HepG2 (cell line): ENCODE measurements around the gene ZNF112. TPM values are rescaled to one million over a fixed set of nuclear protein-coding genes. Genes with fewer than 3 reads are reported as not detected.

Experiments
- ATAC-seq: fragments of 200-7000 bp; cut with Tn5 transposase; 3 replicates; pipeline ENCODE4 v1.9.1; 2020; ENCODE audit warnings: mild to moderate bottlenecking, moderate library complexity
- BruUV-seq: library from RNA; stranded (reverse); fragments of 400-500 nt; replicated peaks from 2 replicates; lab custom pipeline; 2021; lab: Mats Ljungman, UMichigan
- CTCF ChIA-PET: fragments of 300-600 bp; formaldehyde crosslinking; extraction: SDS; loops from one replicate; lab custom pipeline; 2021; ENCODE audit warnings: low total read pairs, inconsistent platforms, low intra/inter-chr PET ratio; lab: Yijun Ruan, JAX
- POLR2A ChIA-PET: fragments of 350-600 bp; sonication (Branson Sonifier 250); formaldehyde crosslinking; loops from one replicate; lab custom pipeline; 2020; ENCODE audit warnings: antibody characterized with exemption, inconsistent platforms; lab: Yijun Ruan, JAX
- DNase-seq: peaks from one replicate; pipeline ENCODE4 v3.0.0-alpha.2; 2015; ENCODE audit warnings: low spot score
- FAIRE-seq: peaks from 3 replicates; lab custom pipeline; 2011; peaks lifted over from hg19 to GRCh38; lab: Jason Lieb, UNC
- H2AFZ ChIP-seq: one replicate; pipeline ENCODE4 v1.6.1; 2011; ENCODE audit warnings: low read length, inconsistent platforms
- H3K27ac ChIP-seq: fragments of 300-600 bp; 3 replicates; pipeline ENCODE4 v1.8.0; 2011; ENCODE audit warnings: mixed run types, mild to moderate bottlenecking, mixed read lengths, low read length, inconsistent platforms; ENCODE audit not compliant: insufficient read depth; ENCODE audit errors: extremely low read length
- H3K27me3 ChIP-seq, 2 experiments: fragments of 200-600 bp in 1 of 2; 2 replicates in 1 of 2; 3 replicates in 1 of 2; pipeline versions ENCODE4 v1.6.0 to v1.8.0; 2011; ENCODE audit warnings: low read length in 2 of 2, mild to moderate bottlenecking in 2 of 2, moderate library complexity in 2 of 2, inconsistent platforms in 1 of 2; ENCODE audit not compliant: insufficient read depth in 2 of 2, control insufficient read depth in 1 of 2
- H3K36me3 ChIP-seq, 2 experiments: fragments of 200-600 bp in 1 of 2; replicated peaks in 1 of 2; 2 replicates in 1 of 2; 3 replicates in 1 of 2; pipeline versions ENCODE4 v1.5.1 to v1.8.0; 2011; ENCODE audit warnings: low read length in 2 of 2, inconsistent platforms in 1 of 2; ENCODE audit not compliant: insufficient read depth in 2 of 2, control insufficient read depth in 1 of 2
- H3K4me1 ChIP-seq: 2 replicates; pipeline ENCODE4 v1.5.1; 2012; ENCODE audit warnings: low read length, inconsistent platforms; ENCODE audit not compliant: insufficient read depth
- H3K4me2 ChIP-seq: 2 replicates; pipeline ENCODE4 v1.6.0; 2011; ENCODE audit warnings: low read depth, low read length, inconsistent platforms
- H3K4me3 ChIP-seq, 3 experiments: fragments of 200-600 bp in 1 of 3; sonication (generic), shearing (Covaris generic) in 1 of 3; replicated peaks in 1 of 3; 2 replicates each; pipeline ENCODE4 v1.5.1; 2011 to 2016; ENCODE audit warnings: low read length in 3 of 3, inconsistent platforms in 2 of 3, low read depth in 2 of 3, mild to moderate bottlenecking in 2 of 3, control low read depth in 1 of 3, mixed read lengths in 1 of 3; ENCODE audit not compliant: insufficient read depth in 1 of 3
- H3K79me2 ChIP-seq: one replicate; pipeline ENCODE4 v1.6.1; 2011; ENCODE audit warnings: low read length, inconsistent platforms; ENCODE audit not compliant: insufficient read depth
- H3K9ac ChIP-seq: 2 replicates; pipeline ENCODE4 v1.6.0; 2011; ENCODE audit warnings: mild to moderate bottlenecking, low read depth, low read length, inconsistent platforms; ENCODE audit not compliant: insufficient read depth
- H3K9me3 ChIP-seq: 2 replicates; pipeline ENCODE4 v1.5.1; 2012; ENCODE audit warnings: mild to moderate bottlenecking, low read length
- H4K20me1 ChIP-seq: 2 replicates; pipeline ENCODE4 v1.6.0; 2011; ENCODE audit warnings: inconsistent platforms, mild to moderate bottlenecking, low read length, moderate library complexity; ENCODE audit not compliant: insufficient read depth
- DNMT1 ChIP-seq: sonication (generic); formaldehyde crosslinking; IDR thresholded peaks from 2 replicates; pipeline ENCODE4 v1.5.1; 2020; ENCODE audit warnings: mild to moderate bottlenecking, missing genetic modification reagents
- GATAD2A ChIP-seq: IDR thresholded peaks from 2 replicates; pipeline ENCODE4 v1.6.1; 2016
- HDAC2 ChIP-seq: sonication (generic); formaldehyde crosslinking; IDR thresholded peaks from 2 replicates; pipeline ENCODE4 v1.4.0; 2020; ENCODE audit warnings: missing genetic modification reagents
- HMGA1 ChIP-seq: sonication (generic); formaldehyde crosslinking; conservative IDR thresholded peaks from 2 replicates; pipeline ENCODE4 v1.4.0; 2020; ENCODE audit warnings: missing genetic modification reagents
- IKZF4 ChIP-seq: sonication (generic); formaldehyde crosslinking; IDR thresholded peaks from 2 replicates; pipeline ENCODE4 v1.5.1; 2020; ENCODE audit warnings: borderline replicate concordance, mild to moderate bottlenecking, low read depth, missing genetic modification reagents; ENCODE audit errors: not compliant biosample characterization
- IRX3 ChIP-seq: sonication (generic); formaldehyde crosslinking; IDR thresholded peaks from 2 replicates; pipeline ENCODE4 v1.8.1; 2023; ENCODE audit warnings: mild to moderate bottlenecking, low read depth, missing genetic modification reagents, borderline replicate concordance
- RBFOX2 ChIP-seq: fragments of 200-400 bp; formaldehyde crosslinking; IDR thresholded peaks from 2 replicates; pipeline ENCODE4 v1.6.1; 2017; ENCODE audit warnings: low read depth, mild to moderate bottlenecking, low read length
- SP5 ChIP-seq: IDR thresholded peaks from 2 replicates; pipeline ENCODE4 v1.6.1; 2016; ENCODE audit warnings: low read depth, borderline replicate concordance
- TCF12 ChIP-seq, 2 experiments: fragments of 450-650 bp in 1 of 2; sonication (generic) in 1 of 2; formaldehyde crosslinking in 1 of 2; IDR thresholded peaks; 2 replicates each; pipeline versions ENCODE4 v1.6.1 to v1.8.0; 2017 to 2022; ENCODE audit warnings: antibody characterized with exemption in 1 of 2, mild to moderate bottlenecking in 1 of 2, missing genetic modification reagents in 1 of 2, moderate library complexity in 1 of 2
- ZFY ChIP-seq: sonication (generic); formaldehyde crosslinking; IDR thresholded peaks from 2 replicates; pipeline ENCODE4 v1.4.0; 2020; ENCODE audit warnings: missing genetic modification reagents
- ZNF101 ChIP-seq: sonication (generic); formaldehyde crosslinking; IDR thresholded peaks from 2 replicates; pipeline ENCODE4 v1.4.0; 2020; ENCODE audit warnings: mild to moderate bottlenecking, low read depth, missing genetic modification reagents, borderline replicate concordance
- ZNF615 ChIP-seq: sonication (generic); formaldehyde crosslinking; IDR thresholded peaks from 2 replicates; pipeline ENCODE4 v1.5.0; 2020; ENCODE audit warnings: mild to moderate bottlenecking, missing genetic modification reagents, borderline replicate concordance
- ZNF713 ChIP-seq: sonication (generic); formaldehyde crosslinking; IDR thresholded peaks from 2 replicates; pipeline ENCODE4 v1.4.0; 2020; ENCODE audit warnings: mild to moderate bottlenecking, missing genetic modification reagents
- WGBS: methylation state at CpG from one replicate; pipeline ENCODE4 v1.1.6; 2017; ENCODE audit warnings: low lambda C conversion rate; 5-methylcytosine and 5-hydroxymethylcytosine counted together
- in situ Hi-C: cut with HindIII; loops from 2 replicates; pipeline ENCODE4 v1.10.0; 2017; ENCODE audit warnings: low pct_unique_long_range_greater_than_20kb; ENCODE audit not compliant: extremely low pct_ligation_motif_present
- intact Hi-C: fragments of 100-400 bp; cut with micrococcal nuclease; formaldehyde crosslinking; loops from one replicate; pipeline ENCODE4 v1.10.0; 2022; ENCODE audit not compliant: unreplicated experiment
- polyA plus RNA-seq, 8 experiments: library from polyadenylated mRNA; depleted of rRNA in 3 of 8; stranded (reverse) in 7 of 8; unstranded in 1 of 8; fragments of >200 nt; fragmentation: Illumina TruSeq in 4 of 8; extraction: Trizol in 4 of 8; gene quantifications; 2 replicates each; pipeline versions ENCODE4 v1.2.1 to v1.2.3, GENCODE V29; 2011 to 2016; ENCODE audit warnings: low read depth in 4 of 8, missing spikeins in 1 of 8, mixed read lengths in 1 of 8; ENCODE audit not compliant: insufficient read depth in 1 of 8
- total RNA-seq, 5 experiments: library from RNA; depleted of rRNA; stranded (reverse); fragments of >200 nt; fragmentation: Illumina TruSeq; extraction: Trizol; gene quantifications; 2 replicates each; pipeline ENCODE4 v1.2.3, GENCODE V29; 2016; ENCODE audit warnings: low read depth in 1 of 5
- TF ChIP-seq, protein P1 (sequence below): sonication (generic); formaldehyde crosslinking; IDR thresholded peaks from 2 replicates; pipeline ENCODE4 v1.4.0; 2020; ENCODE audit warnings: missing genetic modification reagents
- TF ChIP-seq, protein P2 (sequence below): sonication (generic); formaldehyde crosslinking; IDR thresholded peaks from 2 replicates; pipeline ENCODE4 v1.5.0; 2020; ENCODE audit warnings: mild to moderate bottlenecking, missing genetic modification reagents

Gene ZNF112
- total and polyA plus RNA-seq, 2 of the 13 experiments (the other 11 are each of a cell fraction or from before 2014, with no cell fraction given): 1.8 to 3.6 TPM

DNA sequence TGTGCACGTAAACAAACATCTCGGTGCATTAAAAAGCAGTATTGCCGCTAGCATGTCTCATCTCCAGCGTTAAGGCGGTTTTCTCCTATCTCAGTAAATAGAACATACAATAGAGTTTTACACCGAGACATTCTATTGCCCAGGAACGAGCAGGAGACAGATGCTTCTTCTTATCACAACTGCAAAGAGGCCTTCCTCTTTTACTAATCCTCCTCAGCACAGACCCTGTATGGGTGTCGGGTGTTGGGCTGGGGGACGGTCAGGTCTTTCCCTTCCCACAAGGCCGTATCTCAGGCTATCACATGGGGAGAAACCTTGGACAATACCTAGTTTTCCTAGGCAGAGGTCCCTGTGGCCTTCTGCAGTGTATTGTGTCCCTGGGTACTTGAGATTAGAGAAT is 75.6 kb downstream of the ZNF112 start:
- no peaks in the 10 kb centered on the region for H3K79me2 ChIP-seq
- DNase-seq: no peak
- H3K4me3 ChIP-seq: no peak overlapping the region
- peaks cover 0 to 1% of the 10 kb centered on the region in 2 experiments; a peak in 2 of 5 replicates for H3K36me3 ChIP-seq
- H3K9ac ChIP-seq: no peak overlapping the region
- intact Hi-C loops: no loop called here
- no peak for FAIRE-seq
- peaks cover 18% of the 10 kb centered on the region for H3K9me3 ChIP-seq
- no peak for TF ChIP-seq GATAD2A
- TF ChIP-seq HMGA1 (CRISPR knock-in tag): no peak
- no peak for TF ChIP-seq SP5 (CRISPR knock-in tag)
- TF ChIP-seq, protein P1, sequence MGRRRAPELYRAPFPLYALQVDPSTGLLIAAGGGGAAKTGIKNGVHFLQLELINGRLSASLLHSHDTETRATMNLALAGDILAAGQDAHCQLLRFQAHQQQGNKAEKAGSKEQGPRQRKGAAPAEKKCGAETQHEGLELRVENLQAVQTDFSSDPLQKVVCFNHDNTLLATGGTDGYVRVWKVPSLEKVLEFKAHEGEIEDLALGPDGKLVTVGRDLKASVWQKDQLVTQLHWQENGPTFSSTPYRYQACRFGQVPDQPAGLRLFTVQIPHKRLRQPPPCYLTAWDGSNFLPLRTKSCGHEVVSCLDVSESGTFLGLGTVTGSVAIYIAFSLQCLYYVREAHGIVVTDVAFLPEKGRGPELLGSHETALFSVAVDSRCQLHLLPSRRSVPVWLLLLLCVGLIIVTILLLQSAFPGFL (CRISPR knock-in tag): no peak
- TF ChIP-seq, protein P2, sequence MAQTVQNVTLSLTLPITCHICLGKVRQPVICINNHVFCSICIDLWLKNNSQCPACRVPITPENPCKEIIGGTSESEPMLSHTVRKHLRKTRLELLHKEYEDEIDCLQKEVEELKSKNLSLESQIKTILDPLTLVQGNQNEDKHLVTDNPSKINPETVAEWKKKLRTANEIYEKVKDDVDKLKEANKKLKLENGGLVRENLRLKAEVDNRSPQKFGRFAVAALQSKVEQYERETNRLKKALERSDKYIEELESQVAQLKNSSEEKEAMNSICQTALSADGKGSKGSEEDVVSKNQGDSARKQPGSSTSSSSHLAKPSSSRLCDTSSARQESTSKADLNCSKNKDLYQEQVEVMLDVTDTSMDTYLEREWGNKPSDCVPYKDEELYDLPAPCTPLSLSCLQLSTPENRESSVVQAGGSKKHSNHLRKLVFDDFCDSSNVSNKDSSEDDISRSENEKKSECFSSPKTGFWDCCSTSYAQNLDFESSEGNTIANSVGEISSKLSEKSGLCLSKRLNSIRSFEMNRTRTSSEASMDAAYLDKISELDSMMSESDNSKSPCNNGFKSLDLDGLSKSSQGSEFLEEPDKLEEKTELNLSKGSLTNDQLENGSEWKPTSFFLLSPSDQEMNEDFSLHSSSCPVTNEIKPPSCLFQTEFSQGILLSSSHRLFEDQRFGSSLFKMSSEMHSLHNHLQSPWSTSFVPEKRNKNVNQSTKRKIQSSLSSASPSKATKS (CRISPR knock-in tag): no peak
- TF ChIP-seq ZNF615 (CRISPR knock-in tag): no peak
- no peak for TF ChIP-seq DNMT1
- no peak for TF ChIP-seq IKZF4
- no peak for TF ChIP-seq IRX3 (CRISPR knock-in tag)
- no peak for TF ChIP-seq ZNF713
- no peak for TF ChIP-seq HDAC2 (CRISPR knock-in tag)
- TF ChIP-seq RBFOX2: no peak
- no peak for TF ChIP-seq ZFY (CRISPR knock-in tag)
- TF ChIP-seq ZNF101 (CRISPR knock-in tag): no peak
- TF ChIP-seq TCF12 (IDR thresholded peaks at IDR 0.05): no peak
- TF ChIP-seq TCF12 (CRISPR knock-in tag; IDR thresholded peaks at IDR 0.05): no peak
- 93% methylated on average over 10 of the region's 10 CpGs for WGBS
- ATAC-seq: no peak
- no peak overlapping the region for H2AFZ ChIP-seq
- CTCF ChIA-PET: no interaction called here
- POLR2A ChIA-PET: no interaction called here
- H4K20me1 ChIP-seq: no peaks in the 10 kb centered on the region
- H3K4me1 ChIP-seq: no peaks in the 10 kb centered on the region
- BruUV-seq: no TSS peak
- H3K27me3 ChIP-seq: no peaks in the 10 kb centered on the region; a peak in 1 of 5 replicates
- H3K27ac ChIP-seq: no peak overlapping the region
- in situ Hi-C loops: no loop called here
- no peak overlapping the region for H3K4me2 ChIP-seq
